ENCODE data around the gene NTM.

DNA sequence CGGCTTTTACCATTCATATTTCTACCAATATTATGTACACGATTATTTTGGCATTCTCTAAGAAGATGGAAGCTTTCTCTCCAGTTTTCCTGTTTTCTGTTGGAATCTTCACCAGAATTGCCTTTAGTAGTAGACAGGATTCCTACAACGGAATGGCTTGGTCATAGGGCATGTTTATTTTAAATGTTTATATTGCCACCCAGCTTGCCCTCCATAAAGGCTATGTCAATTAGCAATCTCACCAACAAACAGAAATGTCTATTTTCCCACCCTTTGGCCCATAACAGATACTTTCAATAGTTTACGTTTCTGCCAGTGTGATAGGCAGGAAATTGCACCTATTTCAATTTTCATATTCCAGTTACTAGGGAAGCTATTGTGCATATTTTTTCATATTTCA, 893.5 kb downstream of the NTM start:
- TF ChIP-seq POLR2AphosphoS5 (IDR thresholded peaks at IDR 0.05; ENCODE audit: insufficient read depth, low read depth, low read length) (no peak), POLR2A (IDR thresholded peaks at IDR 0.05; ENCODE audit: low read depth, low read length) (no peak), EZH2 (IDR thresholded peaks at IDR 0.05; ENCODE audit: borderline replicate concordance, low read depth, low read length, severe bottlenecking) (no peak), JUN (IDR thresholded peaks at IDR 0.05; ENCODE audit: borderline replicate concordance, insufficient read depth, insufficient read length, low read depth) (no peak), GATA2 (IDR thresholded peaks at IDR 0.05; ENCODE audit: insufficient read depth, insufficient read length, low read depth, low read length) (no peak), FOS (IDR thresholded peaks at IDR 0.05; ENCODE audit: borderline replicate concordance, insufficient read depth, low read length) (no peak), MYC (IDR thresholded peaks at IDR 0.05; ENCODE audit: low read depth, low read length) (no peak)
- TF ChIP-seq, protein P1, sequence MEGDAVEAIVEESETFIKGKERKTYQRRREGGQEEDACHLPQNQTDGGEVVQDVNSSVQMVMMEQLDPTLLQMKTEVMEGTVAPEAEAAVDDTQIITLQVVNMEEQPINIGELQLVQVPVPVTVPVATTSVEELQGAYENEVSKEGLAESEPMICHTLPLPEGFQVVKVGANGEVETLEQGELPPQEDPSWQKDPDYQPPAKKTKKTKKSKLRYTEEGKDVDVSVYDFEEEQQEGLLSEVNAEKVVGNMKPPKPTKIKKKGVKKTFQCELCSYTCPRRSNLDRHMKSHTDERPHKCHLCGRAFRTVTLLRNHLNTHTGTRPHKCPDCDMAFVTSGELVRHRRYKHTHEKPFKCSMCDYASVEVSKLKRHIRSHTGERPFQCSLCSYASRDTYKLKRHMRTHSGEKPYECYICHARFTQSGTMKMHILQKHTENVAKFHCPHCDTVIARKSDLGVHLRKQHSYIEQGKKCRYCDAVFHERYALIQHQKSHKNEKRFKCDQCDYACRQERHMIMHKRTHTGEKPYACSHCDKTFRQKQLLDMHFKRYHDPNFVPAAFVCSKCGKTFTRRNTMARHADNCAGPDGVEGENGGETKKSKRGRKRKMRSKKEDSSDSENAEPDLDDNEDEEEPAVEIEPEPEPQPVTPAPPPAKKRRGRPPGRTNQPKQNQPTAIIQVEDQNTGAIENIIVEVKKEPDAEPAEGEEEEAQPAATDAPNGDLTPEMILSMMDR (IDR thresholded peaks at IDR 0.05; ENCODE audit: extremely low read depth in 1 of 2, insufficient read depth in 1 of 2, low read depth in 1 of 2, low read length in 2 of 2): no peak
- TF ChIP-seq, protein P2, sequence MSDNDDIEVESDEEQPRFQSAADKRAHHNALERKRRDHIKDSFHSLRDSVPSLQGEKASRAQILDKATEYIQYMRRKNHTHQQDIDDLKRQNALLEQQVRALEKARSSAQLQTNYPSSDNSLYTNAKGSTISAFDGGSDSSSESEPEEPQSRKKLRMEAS (IDR thresholded peaks at IDR 0.05; ENCODE audit: insufficient read depth, insufficient read length): no peak

All from endothelial cell of umbilical vein (primary cell).